ENCODE results near the gene LMBR1.
A peak's percentile ranks its signal among the peaks of the same experiment; 100 is the strongest.
"Not testable (repeated sequence)": the region's sequence is repeated elsewhere in the genome, so short reads cannot be mapped to it uniquely, and the experiment has no call there.

Gene LMBR1, protein sequence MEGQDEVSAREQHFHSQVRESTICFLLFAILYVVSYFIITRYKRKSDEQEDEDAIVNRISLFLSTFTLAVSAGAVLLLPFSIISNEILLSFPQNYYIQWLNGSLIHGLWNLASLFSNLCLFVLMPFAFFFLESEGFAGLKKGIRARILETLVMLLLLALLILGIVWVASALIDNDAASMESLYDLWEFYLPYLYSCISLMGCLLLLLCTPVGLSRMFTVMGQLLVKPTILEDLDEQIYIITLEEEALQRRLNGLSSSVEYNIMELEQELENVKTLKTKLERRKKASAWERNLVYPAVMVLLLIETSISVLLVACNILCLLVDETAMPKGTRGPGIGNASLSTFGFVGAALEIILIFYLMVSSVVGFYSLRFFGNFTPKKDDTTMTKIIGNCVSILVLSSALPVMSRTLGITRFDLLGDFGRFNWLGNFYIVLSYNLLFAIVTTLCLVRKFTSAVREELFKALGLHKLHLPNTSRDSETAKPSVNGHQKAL

DNA sequence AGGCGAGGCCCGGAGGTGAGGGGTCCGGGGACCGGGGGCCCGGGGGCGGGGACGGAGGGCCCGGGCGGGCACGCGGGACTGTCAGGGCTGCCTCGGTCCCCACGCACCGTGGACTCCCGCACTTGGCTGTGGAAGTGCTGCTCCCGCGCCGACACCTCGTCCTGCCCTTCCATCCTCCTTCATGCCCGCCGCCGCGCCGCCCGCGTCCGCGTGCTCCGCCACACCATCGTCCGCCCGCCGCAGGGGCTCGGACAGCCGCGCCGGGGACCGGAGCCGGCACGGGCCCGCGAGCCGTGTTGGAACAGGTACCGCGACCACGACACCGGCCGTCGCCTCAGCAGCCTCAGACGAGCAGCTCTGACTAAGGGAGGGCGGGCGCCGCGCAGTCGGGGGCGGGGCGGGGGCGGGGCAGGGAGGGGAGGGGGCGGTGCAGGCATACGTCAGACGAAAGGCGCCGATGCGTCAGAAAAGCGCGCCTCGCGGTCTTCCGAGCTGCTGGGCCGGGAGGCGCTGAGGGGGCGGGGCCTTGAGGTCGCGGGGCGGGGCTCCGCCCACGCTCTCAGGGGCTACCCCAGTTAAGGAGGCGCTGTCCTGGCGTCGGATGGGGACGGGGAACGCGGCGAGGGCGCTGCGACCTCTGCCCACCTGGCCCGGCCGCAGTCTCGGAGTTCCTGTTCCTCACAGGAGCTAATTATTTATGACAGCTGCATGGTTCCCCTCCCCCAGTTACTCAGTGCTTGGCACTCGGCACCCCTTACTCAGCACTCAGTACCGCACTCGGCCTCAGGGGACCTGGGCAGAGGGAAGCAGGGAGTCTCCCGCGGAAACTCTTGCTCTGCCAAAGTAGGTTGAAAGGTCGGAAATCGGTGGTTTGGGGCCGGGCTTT lies at the start of gene LMBR1:
TSS of gene LMBR1 (minus strand) at position 363 of the 886 bp plus-strand sequence. CDS start at position 173, 190 bp downstream.
- DNase-seq (ENCODE audit: low spot score), result peak; percentile 99

DNA sequence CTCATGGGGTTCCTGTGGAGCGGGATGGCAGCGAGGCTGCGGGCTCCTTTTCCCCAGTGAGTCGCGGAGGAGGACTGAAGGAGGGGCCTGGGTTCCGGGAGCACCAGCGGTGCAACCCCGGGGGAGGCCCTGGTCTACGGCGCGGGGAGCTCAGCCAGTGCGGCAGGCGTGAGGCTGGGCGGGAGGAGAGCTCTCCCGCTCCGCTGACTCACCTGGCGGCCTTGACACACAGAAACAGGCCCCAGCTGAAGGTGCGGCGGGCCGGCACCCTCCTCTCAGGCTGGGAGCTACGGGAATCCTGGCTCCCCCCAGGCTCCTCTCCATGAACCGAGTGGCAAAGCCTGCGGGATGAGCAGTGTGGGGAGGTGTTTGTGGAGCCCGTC lies 49.7 kb upstream of the LMBR1 start:
- no peak for DNase-seq (ENCODE audit: low spot score)

- no peak for DNase-seq (ENCODE audit: low spot score)
Observed at GRCh38 chr7:156941393-156942182, 48.6 kb upstream of the LMBR1 start.

- no peak for DNase-seq (ENCODE audit: low spot score)
Observed at GRCh38 chr7:156940421-156941122, 47.6 kb upstream of the LMBR1 start.

GRCh38 chr7:156936766-156937165 lies 43.8 kb upstream of the LMBR1 start:
- not testable (repeated sequence) for DNase-seq (ENCODE audit: low spot score)

GRCh38 chr7:156935250-156935649 lies 42.3 kb upstream of the LMBR1 start:
- no peak for DNase-seq (ENCODE audit: low spot score)

DNA sequence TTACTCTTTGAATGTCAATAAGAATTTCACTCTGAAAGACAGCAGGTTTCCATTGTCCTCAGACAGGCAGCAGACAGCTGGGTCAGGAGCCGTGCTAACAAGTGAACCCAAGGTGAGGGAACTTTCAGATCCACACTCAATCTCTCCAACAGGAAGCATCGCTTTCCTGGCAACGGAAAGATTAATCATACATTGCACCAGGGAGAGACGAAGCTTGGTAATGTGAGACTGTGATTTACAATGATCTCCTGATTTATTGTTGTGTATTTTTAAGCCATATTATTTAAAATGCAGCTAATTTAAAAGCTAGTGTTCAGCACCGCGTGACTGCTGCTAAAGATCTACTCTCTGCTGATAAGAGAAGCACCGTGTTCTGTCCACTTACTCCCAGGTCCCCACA lies 39.0 kb upstream of the LMBR1 start:
- DNase-seq (ENCODE audit: low spot score), result no peak

DNA sequence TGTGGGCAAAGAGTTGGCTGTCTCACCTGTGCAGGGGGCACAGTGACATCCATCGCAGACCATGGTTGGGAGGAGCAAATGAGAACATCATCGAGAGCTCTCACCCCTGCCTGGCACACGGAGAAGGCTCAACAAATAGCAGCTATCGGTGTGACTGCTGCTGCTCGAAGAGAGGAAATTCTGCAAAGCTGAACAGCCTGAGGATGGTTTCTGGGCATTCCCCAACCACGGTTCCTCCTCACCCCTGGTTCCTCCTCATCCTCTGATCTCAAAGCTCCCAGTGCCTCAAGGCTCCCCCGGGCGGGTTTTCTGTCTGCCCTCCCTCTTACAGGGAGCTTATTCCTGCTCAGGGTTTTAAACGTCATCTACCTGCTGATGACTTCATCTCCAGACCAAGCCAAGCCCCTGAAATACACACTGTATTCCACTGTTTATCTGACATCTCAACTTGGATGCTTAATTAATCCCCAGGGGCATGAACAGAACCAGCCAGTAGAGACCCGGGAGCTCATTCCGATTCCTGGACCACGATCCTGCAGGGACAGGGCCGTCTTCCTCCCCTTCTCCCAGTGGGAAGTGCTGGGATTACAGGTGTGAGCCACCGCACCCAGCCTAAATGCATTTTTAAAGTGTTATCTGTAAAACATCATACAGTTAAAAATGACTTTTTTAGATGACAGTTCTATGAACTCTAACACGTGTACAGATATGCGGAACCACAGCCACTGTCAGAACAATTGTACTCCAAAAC lies 37.0 kb upstream of the LMBR1 start:
- DNase-seq (ENCODE audit: low spot score), result no peak

GRCh38 chr7:156928406-156928747 lies 35.4 kb upstream of the LMBR1 start:
- DNase-seq (ENCODE audit: low spot score), result no peak

DNA sequence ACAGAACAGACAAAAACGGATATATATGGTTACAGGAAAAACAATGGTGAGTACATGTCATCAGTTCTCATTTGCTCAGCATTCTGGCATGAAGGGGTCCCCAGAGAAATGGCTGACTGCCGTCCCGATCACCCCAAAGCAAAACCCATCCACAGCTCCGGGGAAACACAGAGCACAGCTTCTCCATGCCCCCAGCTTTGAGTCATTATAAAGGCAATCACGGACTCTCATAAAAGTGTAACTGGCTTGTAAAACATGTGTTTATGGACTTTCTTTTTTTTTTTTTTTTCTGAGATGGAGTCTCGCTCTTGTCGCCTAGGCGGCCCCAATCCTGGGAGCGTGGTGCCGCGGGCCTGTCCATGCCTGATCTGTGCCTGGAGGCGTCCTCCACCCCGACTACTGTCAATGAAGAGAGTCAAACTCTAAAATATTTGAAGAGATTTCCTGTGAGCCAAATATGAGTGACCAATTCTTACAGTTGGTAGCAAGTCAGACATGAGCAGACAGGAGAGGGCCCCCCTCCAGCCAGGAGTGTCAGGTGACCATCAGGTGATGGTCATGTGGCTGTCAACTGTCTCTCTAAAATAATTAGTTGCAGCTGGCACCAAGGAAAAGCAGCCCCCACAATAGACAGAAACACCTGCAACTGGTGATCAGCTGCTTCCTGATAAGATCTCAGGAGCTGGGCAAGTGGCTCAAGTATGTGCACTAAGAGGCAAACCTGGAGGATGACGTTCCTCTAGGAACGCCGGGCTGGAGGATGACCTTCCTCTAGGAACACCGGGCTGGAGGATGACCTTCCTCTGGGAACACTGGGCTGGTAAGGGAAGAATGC lies 34.8 kb upstream of the LMBR1 start:
- DNase-seq (ENCODE audit: low spot score), result no peak

DNA sequence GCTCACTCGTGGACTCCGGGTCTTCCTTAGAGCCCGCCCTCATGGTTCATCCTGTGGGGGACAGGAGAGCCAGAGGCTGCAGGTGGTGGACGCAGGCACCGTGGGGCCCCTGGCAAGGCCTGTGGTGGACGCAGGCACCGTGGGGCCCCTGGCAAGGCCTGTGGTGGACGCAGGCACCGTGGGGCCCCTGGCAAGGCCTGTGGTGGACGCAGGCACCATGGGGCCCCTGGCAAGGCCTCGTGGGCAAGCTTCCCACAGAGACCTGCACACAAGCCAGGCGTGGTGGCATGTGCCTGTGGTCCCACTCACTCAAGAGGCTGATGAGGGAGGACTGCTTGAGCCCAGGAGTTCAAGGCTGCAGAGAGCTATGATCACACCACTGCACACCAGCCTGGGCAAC lies 32.8 kb upstream of the LMBR1 start:
- DNase-seq (ENCODE audit: low spot score), result not testable (repeated sequence)

DNA sequence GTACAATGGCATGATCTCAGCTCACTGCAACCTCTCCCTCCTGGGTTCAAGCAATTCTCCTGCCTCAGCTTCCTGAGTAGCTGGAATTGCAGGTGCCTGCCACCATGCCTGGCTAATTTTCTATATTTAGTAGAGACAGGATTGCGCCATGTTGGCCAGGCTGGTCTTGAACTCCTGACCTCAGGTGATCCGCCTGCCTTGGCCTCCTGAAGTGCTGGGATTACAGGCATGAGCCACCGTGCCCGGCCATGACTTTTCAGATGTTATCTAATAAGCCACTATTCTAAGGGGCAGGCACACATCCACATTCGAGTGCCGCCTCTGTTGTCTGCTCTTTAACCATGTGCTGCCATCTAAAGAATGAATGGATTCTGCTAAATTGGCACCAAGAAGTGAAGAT lies 29.3 kb upstream of the LMBR1 start:
- not testable (repeated sequence) for DNase-seq (ENCODE audit: low spot score)

- DNase-seq (ENCODE audit: low spot score), result not testable (repeated sequence)
Observed at GRCh38 chr7:156920487-156921373, 27.7 kb upstream of the LMBR1 start.

DNA sequence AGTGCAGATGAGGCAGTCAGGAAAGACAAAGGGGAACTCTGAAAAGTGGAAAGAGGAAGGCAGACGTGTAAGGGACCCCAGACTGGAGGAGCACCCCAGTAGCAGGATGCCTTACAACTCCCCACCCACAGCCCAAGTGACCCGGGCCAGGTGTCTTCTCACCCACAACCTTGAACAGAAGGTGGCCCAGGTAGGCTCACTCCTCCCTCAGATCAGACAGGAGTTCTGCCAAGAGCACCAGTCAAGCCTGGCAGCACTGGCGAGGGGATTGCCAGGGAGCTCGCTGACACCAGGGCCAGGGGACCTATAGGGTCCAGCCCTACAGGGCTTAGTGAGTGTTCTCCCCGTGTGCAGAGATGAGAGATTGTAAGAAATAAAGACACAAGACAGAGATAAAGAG lies 27.1 kb upstream of the LMBR1 start:
- DNase-seq (ENCODE audit: low spot score), result no peak

DNA sequence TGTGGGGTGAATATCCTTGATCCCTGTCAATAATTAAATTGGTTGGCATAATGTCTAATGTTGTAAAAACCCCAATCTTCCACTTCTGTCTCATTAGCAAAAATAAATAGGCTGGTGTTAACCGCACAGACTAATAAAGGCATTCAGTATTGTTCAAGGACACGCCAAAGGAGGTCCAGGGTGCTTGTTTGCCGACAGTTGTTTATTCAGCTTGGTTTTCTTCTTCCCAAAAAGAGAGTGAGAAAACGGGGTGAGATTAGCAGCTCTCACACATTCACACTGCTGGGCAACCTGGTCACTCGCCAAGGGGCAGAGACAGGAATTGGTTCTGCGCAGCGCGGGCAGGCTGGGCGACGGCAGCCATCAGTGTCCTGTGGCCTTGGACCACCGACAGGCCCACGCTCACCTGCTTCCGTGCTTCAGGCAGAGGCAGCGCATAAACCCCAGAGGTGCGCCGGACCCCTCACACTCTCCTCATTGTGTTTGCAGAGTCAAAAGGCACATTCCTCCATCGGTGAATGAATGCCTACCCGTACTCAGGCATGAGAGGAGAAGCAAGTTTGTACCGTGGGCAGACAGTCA lies 26.2 kb upstream of the LMBR1 start:
- DNase-seq (ENCODE audit: low spot score), result no peak

DNA sequence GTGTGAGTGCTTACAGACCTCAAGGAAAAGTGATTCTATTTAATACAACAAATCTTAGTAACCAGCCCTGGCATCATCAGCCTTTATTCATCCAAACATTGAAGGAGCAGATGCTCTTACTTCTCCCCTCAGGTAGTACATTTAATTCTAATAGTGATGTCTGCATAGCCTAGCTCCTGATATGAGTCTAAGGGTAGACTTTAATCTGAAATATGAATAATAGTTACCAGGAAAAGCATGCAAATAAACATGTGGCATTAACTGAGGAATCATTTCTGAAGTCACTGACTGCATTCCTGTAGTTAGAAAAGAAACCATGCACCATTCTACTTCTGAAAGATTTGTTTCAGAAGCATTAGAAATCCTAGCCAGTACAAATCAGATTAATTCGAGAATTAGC lies 25.7 kb upstream of the LMBR1 start:
- DNase-seq (ENCODE audit: low spot score), result no peak

- not testable (repeated sequence) for DNase-seq (ENCODE audit: low spot score)
Observed at GRCh38 chr7:156909574-156910252, 16.7 kb upstream of the LMBR1 start.

GRCh38 chr7:156907656-156908055 lies 14.7 kb upstream of the LMBR1 start:
- no peak for DNase-seq (ENCODE audit: low spot score)

Measured in AG20443 (cell line).